A549 (cell line): ENCODE data around the gene ZNF134. TPM values are rescaled to one million over a fixed set of nuclear protein-coding genes. Genes with fewer than 3 reads are reported as not detected.
A peak's percentile ranks its signal among the peaks of the same experiment; 100 is the strongest.

ENCODE experiments used
- ATAC-seq, 2 experiments: fragments of 200-7000 bp in 1 of 2; fragments of >200 bp in 1 of 2; cut with Nextera tagmentation in 1 of 2; cut with Tn5 transposase in 1 of 2; 3 replicates each; pipeline versions ENCODE4 v1.8.0 to v1.9.1; 2018 to 2020; ENCODE audit warnings: mild to moderate bottlenecking in 1 of 2, moderate library complexity in 1 of 2
- CTCF ChIA-PET: fragments of 300-600 bp; sonication (Branson Sonifier 250); formaldehyde crosslinking; extraction: SDS; loops from one replicate; lab custom pipeline; 2021; ENCODE audit warnings: antibody characterized with exemption, inconsistent platforms; lab: Yijun Ruan, JAX
- POLR2A ChIA-PET: fragments of 350-600 bp; formaldehyde crosslinking; extraction: SDS; loops from one replicate; lab custom pipeline; 2021; ENCODE audit warnings: antibody characterized with exemption, inconsistent platforms; lab: Yijun Ruan, JAX
- DNase-seq, 2 experiments: peaks; one replicate each; pipeline versions ENCODE4 v3.0.0 to v3.0.0-alpha.2; 2011 to 2016; ENCODE audit warnings: low read depth in 1 of 2, low spot score in 1 of 2
- FAIRE-seq: peaks from 2 replicates; lab custom pipeline; 2011; peaks lifted over from hg19 to GRCh38; lab: Jason Lieb, UNC
- H3K27ac ChIP-seq, 2 experiments: fragments of >200 bp; sonication (Bioruptor Twin); formaldehyde crosslinking; 3 replicates each; pipeline ENCODE4 v1.5.1; 2016 to 2017
- H3K4me1 ChIP-seq: fragments of >200 bp; sonication (Bioruptor Twin); formaldehyde crosslinking; 3 replicates; pipeline ENCODE4 v1.6.1; 2016
- H3K4me2 ChIP-seq: fragments of >200 bp; sonication (Bioruptor Twin); formaldehyde crosslinking; 3 replicates; pipeline ENCODE4 v1.6.1; 2016
- H3K4me3 ChIP-seq: fragments of >200 bp; sonication (Bioruptor Twin); formaldehyde crosslinking; 3 replicates; pipeline ENCODE4 v1.5.1; 2016
- H3K9me3 ChIP-seq: fragments of >200 bp; sonication (Bioruptor Twin); formaldehyde crosslinking; 3 replicates; pipeline ENCODE4 v1.6.1; 2016
- CHD2 ChIP-seq: fragments of 150-350 bp; IDR thresholded peaks from 2 replicates; pipeline ENCODE4 v1.6.1; 2014; ENCODE audit warnings: low read length; ENCODE audit not compliant: partially characterized antibody
- CHD4 ChIP-seq: fragments of 200-600 bp; sonication (generic); IDR thresholded peaks from 2 replicates; pipeline ENCODE4 v1.6.1; 2016; ENCODE audit warnings: antibody characterized with exemption, mild to moderate bottlenecking, borderline replicate concordance
- ESRRA ChIP-seq: fragments of 150-350 bp; IDR thresholded peaks from 2 replicates; pipeline ENCODE4 v1.6.1; 2014; ENCODE audit warnings: mild to moderate bottlenecking, low read length, borderline replicate concordance
- GATA3 ChIP-seq: IDR thresholded peaks from 2 replicates; pipeline ENCODE4 v1.6.1; 2012; ENCODE audit warnings: borderline replicate concordance
- HOXB5 ChIP-seq: fragments of 250-450 bp; sonication (Bioruptor Pico); IDR thresholded peaks from 2 replicates; pipeline ENCODE4 v1.5.0; 2020; ENCODE audit warnings: mild to moderate bottlenecking, moderate library complexity
- KDM1A ChIP-seq: fragments of 200-600 bp; sonication (generic); IDR thresholded peaks from 2 replicates; pipeline ENCODE4 v1.6.1; 2016; ENCODE audit warnings: low read depth, mild to moderate bottlenecking
- KDM5A ChIP-seq: fragments of 200-600 bp; sonication (generic); IDR thresholded peaks from 2 replicates; pipeline ENCODE4 v1.6.1; 2016; ENCODE audit warnings: antibody characterized with exemption, mild to moderate bottlenecking
- MAFK ChIP-seq: fragments of 450-650 bp; IDR thresholded peaks from 2 replicates; pipeline ENCODE4 v1.6.1; 2014; ENCODE audit not compliant: partially characterized antibody
- MAZ ChIP-seq: fragments of 150-350 bp; IDR thresholded peaks from 2 replicates; pipeline ENCODE4 v1.6.1; 2014; ENCODE audit warnings: antibody characterized with exemption, low read depth, low read length, borderline replicate concordance
- POLR2A ChIP-seq: IDR thresholded peaks from 2 replicates; pipeline ENCODE4 v1.6.1; 2012; ENCODE audit warnings: mild to moderate bottlenecking, low read length
- RAD21 ChIP-seq, 2 experiments: fragments of >200 bp in 1 of 2; sonication (Bioruptor Twin) in 1 of 2; formaldehyde crosslinking in 1 of 2; IDR thresholded peaks in 1 of 2; conservative IDR thresholded peaks in 1 of 2; 2 replicates in 1 of 2; 3 replicates in 1 of 2; pipeline ENCODE4 v1.6.1; 2012 to 2018; ENCODE audit warnings: inconsistent platforms in 1 of 2
- RCOR1 ChIP-seq: fragments of 150-350 bp; IDR thresholded peaks from 2 replicates; pipeline ENCODE4 v1.6.1; 2014; ENCODE audit warnings: antibody characterized with exemption, low read length, low read depth
- RNF2 ChIP-seq: fragments of 200-600 bp; sonication (generic); IDR thresholded peaks from 2 replicates; pipeline ENCODE4 v1.6.1; 2016; ENCODE audit warnings: low read depth, mild to moderate bottlenecking, antibody characterized with exemption, moderate library complexity, borderline replicate concordance
- SREBF2 ChIP-seq: fragments of 450-650 bp; IDR thresholded peaks from 2 replicates; pipeline ENCODE4 v1.6.1; 2014; ENCODE audit warnings: mild to moderate bottlenecking, moderate library complexity
- ZFP36 ChIP-seq: fragments of 450-650 bp; IDR thresholded peaks from 2 replicates; pipeline ENCODE4 v1.6.1; 2014; ENCODE audit warnings: borderline replicate concordance; ENCODE audit not compliant: partially characterized antibody
- ZSCAN20 ChIP-seq: fragments of 250-450 bp; sonication (Bioruptor Pico); IDR thresholded peaks from 2 replicates; pipeline ENCODE4 v1.8.0; 2022; ENCODE audit warnings: mild to moderate bottlenecking, moderate library complexity
- WGBS: methylation state at CpG from one replicate; pipeline ENCODE4 v1.1.6; 2017; ENCODE audit errors: missing lambda C conversion rate; 5-methylcytosine and 5-hydroxymethylcytosine counted together
- polyA plus RNA-seq, 4 experiments: library from polyadenylated mRNA; depleted of rRNA in 3 of 4; stranded (reverse); fragments of >200 nt; fragmentation: RNase III in 1 of 4; extraction: RNeasy Plus Mini Kit Qiagen cat#74134 plus additional on column Dnase treatment in 1 of 4; gene quantifications; 2 replicates in 3 of 4; 3 replicates in 1 of 4; pipeline ENCODE4 v1.2.3, GENCODE V29; 2011 to 2017
- TF ChIP-seq, protein P1 (sequence below): fragments of >200 bp; sonication (Bioruptor Twin); formaldehyde crosslinking; IDR thresholded peaks from 2 replicates; pipeline ENCODE4 v1.6.1; 2016
- TF ChIP-seq, protein P2 (sequence below): IDR thresholded peaks from 2 replicates; pipeline ENCODE4 v1.6.1; 2012
- TF ChIP-seq, protein P3 (sequence below): fragments of 250-450 bp; sonication (Bioruptor Pico); IDR thresholded peaks from 2 replicates; pipeline ENCODE4 v1.5.0; 2020; ENCODE audit warnings: low read depth, mild to moderate bottlenecking, moderate library complexity
- TF ChIP-seq, protein P4 (sequence below): fragments of >200 bp; sonication (Bioruptor Twin); formaldehyde crosslinking; IDR thresholded peaks from 3 replicates; pipeline ENCODE4 v1.6.1; 2016

ZNF134 gene
- polyA plus RNA-seq, 2 of the 4 experiments (the other 2 are of a cell fraction) = 9.1 to 9.2 TPM

DNA sequence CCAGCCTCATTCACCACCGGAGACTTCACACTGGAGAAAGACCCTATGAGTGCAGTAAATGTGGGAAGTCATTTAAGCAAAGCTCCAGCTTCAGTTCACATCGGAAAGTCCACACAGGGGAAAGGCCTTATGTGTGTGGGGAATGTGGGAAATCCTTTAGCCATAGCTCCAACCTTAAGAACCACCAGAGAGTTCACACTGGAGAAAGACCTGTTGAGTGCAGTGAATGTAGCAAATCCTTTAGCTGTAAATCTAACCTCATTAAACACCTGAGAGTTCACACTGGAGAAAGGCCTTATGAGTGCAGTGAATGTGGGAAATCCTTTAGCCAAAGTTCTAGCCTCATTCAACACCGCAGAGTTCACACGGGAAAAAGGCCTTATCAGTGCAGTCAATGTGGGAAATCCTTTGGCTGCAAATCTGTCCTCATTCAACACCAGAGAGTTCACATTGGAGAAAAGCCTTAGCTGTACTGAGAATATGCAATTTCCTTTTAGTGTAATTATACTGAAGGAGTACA is 27.7 kb downstream of the ZNF134 start:
- ChIA-PET POLR2A (no interaction called here), CTCF (no interaction called here)
- peaks cover 97% of the 10 kb centered on the region for H3K9me3 ChIP-seq
- H3K4me3 ChIP-seq = no peak overlapping the region
- no peaks in the 10 kb centered on the region for H3K4me1 ChIP-seq
- H3K27ac ChIP-seq = no peak overlapping the region
- no peak for FAIRE-seq
- ATAC-seq = no peak
- no peak overlapping the region for H3K4me2 ChIP-seq
- 88% methylated on average over 4 of the region's 4 CpGs for WGBS
- DNase-seq = no peak
- TF ChIP-seq POLR2A = no peak
- no peak for TF ChIP-seq MAZ
- TF ChIP-seq, protein P1, sequence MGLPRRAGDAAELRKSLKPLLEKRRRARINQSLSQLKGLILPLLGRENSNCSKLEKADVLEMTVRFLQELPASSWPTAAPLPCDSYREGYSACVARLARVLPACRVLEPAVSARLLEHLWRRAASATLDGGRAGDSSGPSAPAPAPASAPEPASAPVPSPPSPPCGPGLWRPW = no peak

DNA sequence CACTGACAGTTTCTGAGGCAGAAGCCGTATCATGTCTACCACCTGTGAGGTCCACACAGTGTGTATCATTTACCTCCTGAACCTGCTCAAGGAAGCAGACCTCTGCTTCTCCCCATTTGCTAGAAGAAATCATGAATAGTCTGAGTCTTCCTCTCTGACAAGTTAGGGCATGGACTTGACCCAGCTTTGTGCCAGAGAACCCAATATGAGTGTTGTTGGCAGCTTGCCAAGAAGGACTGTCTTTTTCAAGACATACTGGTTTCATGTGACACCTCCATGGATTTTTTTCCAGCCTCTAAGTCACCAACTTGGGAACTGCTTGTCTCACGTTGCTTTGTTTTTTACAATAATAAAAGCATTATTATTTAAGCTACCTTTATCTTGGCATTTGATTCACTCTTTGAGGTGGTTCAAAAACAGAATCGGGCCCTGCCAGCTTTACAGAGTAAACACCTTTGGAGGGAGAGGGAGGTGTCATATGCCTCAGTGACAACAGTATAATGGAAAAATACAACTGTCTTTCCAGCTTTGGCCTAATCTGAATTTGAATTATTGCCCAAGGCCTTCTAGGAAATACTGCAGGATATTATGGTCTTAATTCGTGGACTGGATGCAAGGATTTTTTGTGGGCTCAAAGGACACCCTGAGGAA is 28.5 kb downstream of the ZNF134 start:
- FAIRE-seq (no peak), ATAC-seq (no peak), DNase-seq (no peak)
- Histone ChIP-seq H3K4me1 (no peaks in the 10 kb centered on the region), H3K27ac (no peak overlapping the region), H3K4me2 (no peak overlapping the region), H3K9me3 (peaks cover 95% of the 10 kb centered on the region), H3K4me3 (no peak overlapping the region)
- ChIA-PET CTCF (interaction anchor here (0.6 kb wide), 1 partner anchor 339 kb away, joined by 3 read pairs; no protein-coding TSS in a partner anchor), POLR2A (no interaction called here)
- 63% methylated on average over 4 of the region's 4 CpGs for WGBS
- TF ChIP-seq ZFP36 = no peak
- no peak for TF ChIP-seq CHD2
- no peak for TF ChIP-seq SREBF2
- TF ChIP-seq HOXB5 (CRISPR knock-in tag) = no peak
- TF ChIP-seq RAD21 (conservative IDR thresholded peaks at IDR 0.05 in 1 of 2, IDR thresholded peaks at IDR 0.05 in 1 of 2) = no peak
- TF ChIP-seq, protein P2, sequence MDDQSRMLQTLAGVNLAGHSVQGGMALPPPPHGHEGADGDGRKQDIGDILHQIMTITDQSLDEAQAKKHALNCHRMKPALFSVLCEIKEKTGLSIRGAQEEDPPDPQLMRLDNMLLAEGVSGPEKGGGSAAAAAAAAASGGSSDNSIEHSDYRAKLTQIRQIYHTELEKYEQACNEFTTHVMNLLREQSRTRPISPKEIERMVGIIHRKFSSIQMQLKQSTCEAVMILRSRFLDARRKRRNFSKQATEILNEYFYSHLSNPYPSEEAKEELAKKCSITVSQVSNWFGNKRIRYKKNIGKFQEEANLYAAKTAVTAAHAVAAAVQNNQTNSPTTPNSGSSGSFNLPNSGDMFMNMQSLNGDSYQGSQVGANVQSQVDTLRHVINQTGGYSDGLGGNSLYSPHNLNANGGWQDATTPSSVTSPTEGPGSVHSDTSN = no peak
- no peak for TF ChIP-seq ESRRA
- TF ChIP-seq GATA3 = no peak
- TF ChIP-seq, protein P3, sequence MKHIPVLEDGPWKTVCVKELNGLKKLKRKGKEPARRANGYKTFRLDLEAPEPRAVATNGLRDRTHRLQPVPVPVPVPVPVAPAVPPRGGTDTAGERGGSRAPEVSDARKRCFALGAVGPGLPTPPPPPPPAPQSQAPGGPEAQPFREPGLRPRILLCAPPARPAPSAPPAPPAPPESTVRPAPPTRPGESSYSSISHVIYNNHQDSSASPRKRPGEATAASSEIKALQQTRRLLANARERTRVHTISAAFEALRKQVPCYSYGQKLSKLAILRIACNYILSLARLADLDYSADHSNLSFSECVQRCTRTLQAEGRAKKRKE = no peak
- TF ChIP-seq KDM5A = no peak
- no peak for TF ChIP-seq RNF2
- TF ChIP-seq CHD4 = no peak
- no peak for TF ChIP-seq ZSCAN20 (CRISPR knock-in tag)
- no peak for TF ChIP-seq KDM1A
- TF ChIP-seq RCOR1 = no peak

DNA sequence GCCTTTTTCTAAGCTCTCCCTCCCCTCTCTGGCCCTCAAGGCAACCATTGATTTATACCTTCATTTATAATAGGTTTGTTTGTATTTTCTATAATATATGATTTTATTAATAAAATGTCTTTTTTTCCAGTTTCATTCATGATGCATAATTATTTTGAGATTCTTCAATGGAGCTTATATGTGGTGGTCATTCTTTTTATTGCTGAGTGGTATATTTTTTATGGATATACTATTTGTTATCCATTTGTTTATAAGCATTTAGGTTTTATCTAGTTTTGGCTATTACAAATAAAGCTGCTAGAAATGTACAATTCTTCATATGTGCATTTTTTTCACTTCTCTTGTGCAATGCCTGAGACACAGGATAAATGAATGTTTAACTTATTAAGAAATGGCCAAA is 29.7 kb downstream of the ZNF134 start:
- no peaks in the 10 kb centered on the region for H3K4me1 ChIP-seq
- ATAC-seq (no peak), DNase-seq (no peak), FAIRE-seq (no peak)
- TF ChIP-seq MAFK = peak; percentile 28
- TF ChIP-seq, protein P4, sequence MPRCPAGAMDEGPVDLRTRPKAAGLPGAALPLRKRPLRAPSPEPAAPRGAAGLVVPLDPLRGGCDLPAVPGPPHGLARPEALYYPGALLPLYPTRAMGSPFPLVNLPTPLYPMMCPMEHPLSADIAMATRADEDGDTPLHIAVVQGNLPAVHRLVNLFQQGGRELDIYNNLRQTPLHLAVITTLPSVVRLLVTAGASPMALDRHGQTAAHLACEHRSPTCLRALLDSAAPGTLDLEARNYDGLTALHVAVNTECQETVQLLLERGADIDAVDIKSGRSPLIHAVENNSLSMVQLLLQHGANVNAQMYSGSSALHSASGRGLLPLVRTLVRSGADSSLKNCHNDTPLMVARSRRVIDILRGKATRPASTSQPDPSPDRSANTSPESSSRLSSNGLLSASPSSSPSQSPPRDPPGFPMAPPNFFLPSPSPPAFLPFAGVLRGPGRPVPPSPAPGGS = no peak
- no peak overlapping the region for H3K4me3 ChIP-seq
- POLR2A ChIA-PET = no interaction called here
- no peak overlapping the region for H3K27ac ChIP-seq
- H3K4me2 ChIP-seq = no peak overlapping the region
- peaks cover 93% of the 10 kb centered on the region for H3K9me3 ChIP-seq
- CTCF ChIA-PET = interaction anchor here (0.6 kb wide), 1 partner anchor 39 kb away, joined by 3 read pairs; the partner anchor contains the start of gene ZNF551
